ENCODE data around the gene DCUN1D4.

DCUN1D4 gene

DNA sequence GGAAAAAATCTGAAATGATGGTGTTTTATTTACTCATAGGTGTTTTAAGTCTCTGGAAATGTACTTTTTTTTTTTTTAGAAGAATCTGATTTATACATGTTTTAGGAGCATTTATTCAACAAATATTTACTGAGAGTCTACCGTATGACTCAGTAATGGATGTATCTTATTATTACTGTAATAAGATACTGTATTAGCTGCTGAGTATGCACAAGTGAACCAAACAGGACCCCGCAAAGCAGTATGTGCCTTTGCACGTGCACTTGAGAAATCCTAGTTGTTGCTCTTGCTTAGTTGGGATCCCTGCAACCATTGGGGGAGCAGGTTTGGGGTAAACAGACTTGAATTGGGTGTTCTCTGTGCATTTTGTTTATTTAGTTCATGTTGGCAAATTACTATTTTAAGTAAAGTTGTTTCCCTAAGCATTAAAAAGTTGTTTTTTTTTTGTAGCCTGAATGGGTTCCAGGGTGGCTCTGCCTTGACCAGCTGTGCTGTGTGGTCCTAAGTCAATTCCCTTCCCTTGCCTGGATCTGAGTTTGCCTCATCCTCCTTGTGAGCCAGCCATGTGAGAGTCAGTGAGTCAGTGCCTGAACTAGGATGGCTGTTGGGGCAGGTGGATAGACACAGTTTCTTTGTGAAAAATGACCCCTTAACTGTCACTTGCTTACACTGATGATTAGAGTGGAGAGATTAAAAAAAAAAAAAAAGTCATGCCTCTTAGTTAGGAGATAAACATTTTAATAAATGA lies 27.7 kb downstream of the DCUN1D4 start:
- DNase-seq (ENCODE audit: low spot score): no peak
- in situ Hi-C loops (cut with MboI; ENCODE audit: low sequenced_read_pairs, unreplicated experiment): no loop called here
- TF ChIP-seq, protein P1, sequence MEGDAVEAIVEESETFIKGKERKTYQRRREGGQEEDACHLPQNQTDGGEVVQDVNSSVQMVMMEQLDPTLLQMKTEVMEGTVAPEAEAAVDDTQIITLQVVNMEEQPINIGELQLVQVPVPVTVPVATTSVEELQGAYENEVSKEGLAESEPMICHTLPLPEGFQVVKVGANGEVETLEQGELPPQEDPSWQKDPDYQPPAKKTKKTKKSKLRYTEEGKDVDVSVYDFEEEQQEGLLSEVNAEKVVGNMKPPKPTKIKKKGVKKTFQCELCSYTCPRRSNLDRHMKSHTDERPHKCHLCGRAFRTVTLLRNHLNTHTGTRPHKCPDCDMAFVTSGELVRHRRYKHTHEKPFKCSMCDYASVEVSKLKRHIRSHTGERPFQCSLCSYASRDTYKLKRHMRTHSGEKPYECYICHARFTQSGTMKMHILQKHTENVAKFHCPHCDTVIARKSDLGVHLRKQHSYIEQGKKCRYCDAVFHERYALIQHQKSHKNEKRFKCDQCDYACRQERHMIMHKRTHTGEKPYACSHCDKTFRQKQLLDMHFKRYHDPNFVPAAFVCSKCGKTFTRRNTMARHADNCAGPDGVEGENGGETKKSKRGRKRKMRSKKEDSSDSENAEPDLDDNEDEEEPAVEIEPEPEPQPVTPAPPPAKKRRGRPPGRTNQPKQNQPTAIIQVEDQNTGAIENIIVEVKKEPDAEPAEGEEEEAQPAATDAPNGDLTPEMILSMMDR (IDR thresholded peaks at IDR 0.05; ENCODE audit: borderline replicate concordance, control extremely low read depth, extremely low read depth, insufficient read depth, missing control alignments): no peak

GRCh38 chr4:51872283-51872997 lies 29.5 kb downstream of the DCUN1D4 start:
- in situ Hi-C loops (cut with MboI; ENCODE audit: low sequenced_read_pairs, unreplicated experiment): no loop called here
- TF ChIP-seq, protein P1 (IDR thresholded peaks at IDR 0.05; ENCODE audit: borderline replicate concordance, control extremely low read depth, extremely low read depth, insufficient read depth, missing control alignments): no peak
- no peak for DNase-seq (ENCODE audit: low spot score)

- in situ Hi-C loops (cut with MboI; ENCODE audit: low sequenced_read_pairs, unreplicated experiment): no loop called here
- TF ChIP-seq, protein P1 (IDR thresholded peaks at IDR 0.05; ENCODE audit: borderline replicate concordance, control extremely low read depth, extremely low read depth, insufficient read depth, missing control alignments): no peak
- DNase-seq (ENCODE audit: low spot score): no peak
These were observed 31.6 kb downstream of the DCUN1D4 start for GRCh38 chr4:51874551-51874950.

GRCh38 chr4:51878431-51878830 lies 35.5 kb downstream of the DCUN1D4 start:
- in situ Hi-C loops (cut with MboI; ENCODE audit: low sequenced_read_pairs, unreplicated experiment): no loop called here
- TF ChIP-seq, protein P1 (IDR thresholded peaks at IDR 0.05; ENCODE audit: borderline replicate concordance, control extremely low read depth, extremely low read depth, insufficient read depth, missing control alignments): no peak
- no peak for DNase-seq (ENCODE audit: low spot score)

DNA sequence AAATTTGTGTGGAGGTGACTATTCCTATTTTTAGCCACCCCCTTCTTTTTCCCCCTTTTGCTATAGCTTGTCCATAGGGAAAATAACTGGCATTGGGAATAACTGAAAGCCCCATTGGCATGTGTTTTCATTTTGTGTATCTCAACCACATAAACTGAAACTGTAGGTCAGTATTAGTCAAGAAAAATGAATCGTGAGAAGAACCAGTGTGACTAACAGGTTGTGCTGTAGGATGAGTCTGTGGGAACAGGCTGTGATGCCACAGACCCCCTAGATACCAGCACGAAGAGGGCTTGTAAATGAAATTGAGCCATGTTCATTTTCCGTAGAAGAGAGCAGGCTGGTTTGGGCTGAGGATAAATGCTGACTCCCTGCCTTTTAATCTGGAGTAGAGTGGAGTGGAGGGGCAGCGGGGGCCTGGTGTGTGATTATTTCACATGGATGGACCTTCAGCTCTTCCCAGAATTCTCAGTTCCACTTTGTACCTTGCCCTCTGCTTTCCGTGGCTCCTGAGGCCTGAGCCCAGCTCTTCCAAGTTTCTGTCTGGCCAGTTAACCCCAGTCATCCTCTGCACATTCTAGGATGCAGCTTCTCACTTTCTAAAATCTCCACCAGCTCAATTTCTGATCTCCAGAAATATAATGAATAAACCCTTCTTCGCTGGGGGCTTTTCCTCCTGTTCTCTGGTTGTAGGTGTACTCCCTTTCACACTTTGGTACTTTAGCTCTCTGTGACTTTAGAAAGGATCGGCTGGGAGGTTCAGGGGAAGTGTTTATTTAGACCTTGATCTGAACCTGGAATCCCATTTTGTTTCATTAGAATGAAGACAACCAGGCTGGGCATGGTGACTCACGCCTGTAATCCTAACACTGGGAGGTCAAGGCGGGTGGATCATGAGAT lies 37.3 kb downstream of the DCUN1D4 start:
- in situ Hi-C loops (cut with MboI; ENCODE audit: low sequenced_read_pairs, unreplicated experiment): no loop called here
- TF ChIP-seq, protein P1 (IDR thresholded peaks at IDR 0.05; ENCODE audit: borderline replicate concordance, control extremely low read depth, extremely low read depth, insufficient read depth, missing control alignments): no peak
- DNase-seq (ENCODE audit: low spot score): no peak

GRCh38 chr4:51884055-51884454 lies 41.1 kb downstream of the DCUN1D4 start:
- in situ Hi-C loops (cut with MboI; ENCODE audit: low sequenced_read_pairs, unreplicated experiment): no loop called here
- no peak for DNase-seq (ENCODE audit: low spot score)
- TF ChIP-seq, protein P1 (IDR thresholded peaks at IDR 0.05; ENCODE audit: borderline replicate concordance, control extremely low read depth, extremely low read depth, insufficient read depth, missing control alignments): no peak
